GM12878 (cell line): ENCODE results near the gene DOK4. TPM values are rescaled to one million over a fixed set of nuclear protein-coding genes. Genes with fewer than 3 reads are reported as not detected.

Source experiments
- CREM ChIP-seq: IDR thresholded peaks from 2 replicates; pipeline ENCODE4 v1.6.1; 2014; ENCODE audit warnings: antibody characterized with exemption, low read depth
- ELK1 ChIP-seq: IDR thresholded peaks from 2 replicates; pipeline ENCODE4 v1.6.1; 2012; ENCODE audit warnings: low read depth, low read length, improper control_type of control experiment
- ETV6 ChIP-seq, 2 experiments: fragments of 450-650 bp in 1 of 2; IDR thresholded peaks in 1 of 2; conservative IDR thresholded peaks in 1 of 2; 2 replicates each; pipeline ENCODE4 v1.6.1; 2014; ENCODE audit warnings: antibody characterized with exemption in 1 of 2, borderline replicate concordance in 1 of 2, low read depth in 1 of 2, mild to moderate bottlenecking in 1 of 2, moderate library complexity in 1 of 2
- FOS ChIP-seq: IDR thresholded peaks from 3 replicates; pipeline ENCODE4 v1.6.1; 2011; ENCODE audit warnings: borderline replicate concordance; ENCODE audit not compliant: insufficient read length; ENCODE audit errors: extremely low read depth
- KDM1A ChIP-seq: fragments of 200-600 bp; sonication (generic); IDR thresholded peaks from 2 replicates; pipeline ENCODE4 v1.6.1; 2016; ENCODE audit warnings: borderline replicate concordance
- MTA3 ChIP-seq: IDR thresholded peaks from 2 replicates; pipeline ENCODE4 v1.6.1; 2012; ENCODE audit warnings: low read length, inconsistent platforms, borderline replicate concordance
- POLR2A ChIP-seq: IDR thresholded peaks from 2 replicates; pipeline ENCODE4 v1.6.1; 2011; ENCODE audit warnings: low read depth, mild to moderate bottlenecking, low read length
- RAD21 ChIP-seq: IDR thresholded peaks from 2 replicates; pipeline ENCODE4 v1.6.1; 2011; ENCODE audit warnings: mild to moderate bottlenecking, low read depth, low read length, moderate library complexity; ENCODE audit not compliant: insufficient read depth
- RAD51 ChIP-seq: fragments of 450-650 bp; IDR thresholded peaks from 2 replicates; pipeline ENCODE4 v1.6.1; 2016; ENCODE audit warnings: moderate library complexity, mild to moderate bottlenecking, inconsistent platforms
- RB1 ChIP-seq: fragments of 450-650 bp; formaldehyde crosslinking; IDR thresholded peaks from 2 replicates; pipeline ENCODE4 v1.6.1; 2017; ENCODE audit warnings: mild to moderate bottlenecking, borderline replicate concordance
- SKIL ChIP-seq: fragments of 450-650 bp; IDR thresholded peaks from 2 replicates; pipeline ENCODE4 v1.6.1; 2017; ENCODE audit warnings: mild to moderate bottlenecking, low read depth, inconsistent platforms; ENCODE audit not compliant: poor library complexity, severe bottlenecking
- SMC3 ChIP-seq: IDR thresholded peaks from 2 replicates; pipeline ENCODE4 v1.6.1; 2011; ENCODE audit warnings: low read length, improper control_type of control experiment, borderline replicate concordance
- YBX1 ChIP-seq: fragments of 450-650 bp; IDR thresholded peaks from 2 replicates; pipeline ENCODE4 v1.6.1; 2016; ENCODE audit warnings: antibody characterized with exemption
- ZNF207 ChIP-seq: fragments of 450-650 bp; IDR thresholded peaks from 2 replicates; pipeline ENCODE4 v1.6.1; 2014; ENCODE audit warnings: antibody characterized with exemption, mild to moderate bottlenecking, borderline replicate concordance
- polyA plus RNA-seq, 11 experiments: library from polyadenylated mRNA; depleted of rRNA in 4 of 11; unstranded in 6 of 11; stranded (reverse) in 5 of 11; fragments of >200 nt; fragmentation: Nextera tagmentation in 4 of 11; fragmentation: Illumina TruSeq in 1 of 11; extraction: Ambion mirVana in 4 of 11; extraction: Trizol in 1 of 11; gene quantifications; 1 replicate in 1 of 11; 2 replicates in 10 of 11; pipeline versions ENCODE4 v1.2.1 to v1.2.3, GENCODE V29; 2011 to 2016; ENCODE audit warnings: inconsistent platforms in 2 of 11, missing spikeins in 2 of 11, low read depth in 1 of 11
- total RNA-seq, 4 experiments: library from RNA; depleted of rRNA in 3 of 4; stranded (reverse); fragments of >200 nt in 3 of 4; fragmentation: Illumina TruSeq in 1 of 4; extraction: Trizol in 1 of 4; gene quantifications; 2 replicates each; pipeline versions ENCODE4 v1.2.1 to v1.2.3, GENCODE V29; 2013 to 2021
- TF ChIP-seq, protein P1 (sequence below): fragments of 150-350 bp; IDR thresholded peaks from 2 replicates; pipeline ENCODE4 v1.6.1; 2014; ENCODE audit warnings: mild to moderate bottlenecking, low read depth, low read length
- TF ChIP-seq, protein P2 (sequence below): fragments of 450-650 bp; IDR thresholded peaks from 2 replicates; pipeline ENCODE4 v1.6.1; 2017; ENCODE audit warnings: borderline replicate concordance

The DOK4 gene
- total and polyA plus RNA-seq, 10 of the 15 experiments (the other 5 are each of a cell fraction or from before 2014, with no cell fraction given) = 0.20 to 7.0 (median 2.4) TPM; not detected in 1

- TF ChIP-seq, protein P1, sequence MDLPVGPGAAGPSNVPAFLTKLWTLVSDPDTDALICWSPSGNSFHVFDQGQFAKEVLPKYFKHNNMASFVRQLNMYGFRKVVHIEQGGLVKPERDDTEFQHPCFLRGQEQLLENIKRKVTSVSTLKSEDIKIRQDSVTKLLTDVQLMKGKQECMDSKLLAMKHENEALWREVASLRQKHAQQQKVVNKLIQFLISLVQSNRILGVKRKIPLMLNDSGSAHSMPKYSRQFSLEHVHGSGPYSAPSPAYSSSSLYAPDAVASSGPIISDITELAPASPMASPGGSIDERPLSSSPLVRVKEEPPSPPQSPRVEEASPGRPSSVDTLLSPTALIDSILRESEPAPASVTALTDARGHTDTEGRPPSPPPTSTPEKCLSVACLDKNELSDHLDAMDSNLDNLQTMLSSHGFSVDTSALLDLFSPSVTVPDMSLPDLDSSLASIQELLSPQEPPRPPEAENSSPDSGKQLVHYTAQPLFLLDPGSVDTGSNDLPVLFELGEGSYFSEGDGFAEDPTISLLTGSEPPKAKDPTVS = no peak
- no peak for TF ChIP-seq ZNF207
- TF ChIP-seq YBX1 = no peak
- TF ChIP-seq KDM1A = no peak
- TF ChIP-seq, protein P2, sequence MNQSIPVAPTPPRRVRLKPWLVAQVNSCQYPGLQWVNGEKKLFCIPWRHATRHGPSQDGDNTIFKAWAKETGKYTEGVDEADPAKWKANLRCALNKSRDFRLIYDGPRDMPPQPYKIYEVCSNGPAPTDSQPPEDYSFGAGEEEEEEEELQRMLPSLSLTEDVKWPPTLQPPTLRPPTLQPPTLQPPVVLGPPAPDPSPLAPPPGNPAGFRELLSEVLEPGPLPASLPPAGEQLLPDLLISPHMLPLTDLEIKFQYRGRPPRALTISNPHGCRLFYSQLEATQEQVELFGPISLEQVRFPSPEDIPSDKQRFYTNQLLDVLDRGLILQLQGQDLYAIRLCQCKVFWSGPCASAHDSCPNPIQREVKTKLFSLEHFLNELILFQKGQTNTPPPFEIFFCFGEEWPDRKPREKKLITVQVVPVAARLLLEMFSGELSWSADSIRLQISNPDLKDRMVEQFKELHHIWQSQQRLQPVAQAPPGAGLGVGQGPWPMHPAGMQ = no peak
- TF ChIP-seq ELK1 = no peak
- no peak for TF ChIP-seq FOS
- TF ChIP-seq ETV6 (conservative IDR thresholded peaks at IDR 0.05 in 1 of 2, IDR thresholded peaks at IDR 0.05 in 1 of 2; ENCODE audit: borderline replicate concordance in 1 of 2, low read depth in 1 of 2) = no peak
- peak; percentile 71 for TF ChIP-seq RAD21
- TF ChIP-seq RAD51 = no peak
- TF ChIP-seq SKIL = no peak
- no peak for TF ChIP-seq POLR2A
- TF ChIP-seq SMC3 = peak; percentile 55; the same call in 1 of the 2 replicates
- no peak for TF ChIP-seq RB1
- TF ChIP-seq MTA3 = no peak
- TF ChIP-seq CREM = no peak
Observed at GRCh38 chr16:57422026-57422944, 64.0 kb downstream of the DOK4 start (continued).
